M059J (cell line): ENCODE measurements around the gene HPCAL4. TPM values are rescaled to one million over a fixed set of nuclear protein-coding genes. Genes with fewer than 3 reads are reported as not detected.
A peak's percentile ranks its signal among the peaks of the same experiment; 100 is the strongest.

Source experiments
- DNase-seq: peaks from one replicate; pipeline ENCODE4 v3.0.0-alpha.2; 2012; ENCODE audit warnings: low read depth
- total RNA-seq: library from RNA; depleted of rRNA; stranded (reverse); fragments of >200 nt; shearing (Covaris generic); gene quantifications from 2 replicates; pipeline ENCODE4 v1.2.3, GENCODE V29; 2014

HPCAL4 gene
- total RNA-seq, 1 experiment from 2014 or later, result 1.0 TPM

DNA sequence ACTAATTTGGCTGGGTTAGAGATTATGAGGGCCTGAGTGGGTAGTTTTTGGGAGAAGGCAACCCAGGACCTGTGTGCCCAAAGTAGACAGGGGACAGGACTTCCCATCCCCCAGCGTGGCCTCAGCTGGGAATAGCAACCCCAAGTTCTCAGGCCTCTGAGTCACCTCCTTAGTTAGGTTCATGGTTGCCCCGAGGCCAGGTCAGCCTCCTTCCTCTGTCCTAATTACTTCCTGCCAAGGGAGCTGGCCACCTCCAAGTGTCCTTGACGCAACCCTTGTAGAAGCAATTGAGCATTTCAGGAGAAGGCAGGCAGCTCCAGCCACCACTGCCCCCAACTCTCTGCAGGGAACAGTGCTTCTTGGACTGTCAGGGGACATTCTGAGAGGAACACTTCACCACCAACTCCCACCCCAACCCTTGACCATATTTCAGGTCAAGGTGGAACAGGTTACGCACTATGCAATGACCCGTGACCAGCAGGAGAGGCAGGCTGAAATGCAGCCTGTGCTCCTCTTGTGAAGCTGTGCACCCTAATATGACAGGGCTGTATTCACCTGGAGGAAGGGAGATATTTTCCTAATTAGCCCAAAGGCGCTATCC, 14.2 kb downstream of the HPCAL4 start:
- DNase-seq, result peak; percentile 94

DNA sequence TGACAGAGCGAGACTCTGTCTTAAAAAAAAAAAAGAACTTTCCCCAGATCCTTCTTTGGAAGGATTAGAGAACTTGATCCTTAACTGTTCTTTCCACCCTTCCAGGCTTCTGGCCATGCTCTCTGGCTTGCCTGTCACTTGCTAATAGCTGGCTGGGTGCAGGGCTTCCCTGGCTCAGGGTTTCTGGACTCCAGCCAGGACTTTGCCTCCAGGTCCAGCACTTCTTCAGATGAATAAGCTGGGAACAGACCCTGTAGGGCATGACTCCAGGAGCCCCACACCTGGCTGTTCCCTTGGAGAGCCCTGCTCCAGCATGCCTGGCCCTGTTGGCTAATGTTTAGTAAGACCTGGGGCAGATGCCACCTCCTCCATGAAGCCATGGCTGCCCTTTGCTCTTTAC, 16.0 kb downstream of the HPCAL4 start:
- DNase-seq, result peak; percentile 66

DNA sequence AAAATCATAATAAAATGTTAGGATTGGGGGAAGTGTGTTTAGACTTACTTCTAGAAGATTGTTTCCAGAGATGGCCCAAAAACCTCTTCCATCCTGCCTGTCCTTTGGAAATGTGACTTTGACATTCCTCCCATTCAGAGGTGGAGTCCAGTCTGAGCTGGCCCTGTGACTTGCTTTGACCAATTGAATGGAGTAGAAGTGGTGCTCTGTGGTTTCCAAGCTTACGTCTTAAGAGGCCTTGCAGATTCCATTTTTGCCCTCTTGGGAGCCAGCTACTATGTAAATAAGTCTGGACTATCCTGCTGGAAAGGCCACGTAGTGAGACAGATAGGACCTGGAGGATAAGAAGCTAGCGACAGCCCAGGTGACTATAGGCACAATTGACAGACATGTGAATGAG, 18.0 kb downstream of the HPCAL4 start:
- no peak for DNase-seq

DNA sequence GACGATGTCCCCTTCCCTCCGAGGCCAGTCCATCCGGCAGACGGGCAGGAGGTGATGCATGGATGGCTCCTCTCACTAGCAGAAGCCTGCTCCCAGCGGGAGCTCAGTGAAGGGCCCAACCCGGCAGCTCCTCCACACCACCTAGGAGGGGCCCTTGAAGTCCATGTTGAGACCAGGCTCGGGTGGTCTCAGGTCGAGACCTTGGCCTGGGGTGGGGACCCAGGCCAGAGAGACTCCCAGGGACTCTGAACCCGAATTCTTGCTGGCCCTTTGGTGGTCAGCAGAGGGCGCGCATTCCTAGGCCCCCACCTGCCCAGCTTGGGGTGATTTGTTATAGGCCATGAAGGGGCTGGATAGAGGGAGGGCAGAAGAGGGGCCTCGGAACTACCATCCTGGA, 18.7 kb downstream of the HPCAL4 start:
- DNase-seq, result no peak

DNA sequence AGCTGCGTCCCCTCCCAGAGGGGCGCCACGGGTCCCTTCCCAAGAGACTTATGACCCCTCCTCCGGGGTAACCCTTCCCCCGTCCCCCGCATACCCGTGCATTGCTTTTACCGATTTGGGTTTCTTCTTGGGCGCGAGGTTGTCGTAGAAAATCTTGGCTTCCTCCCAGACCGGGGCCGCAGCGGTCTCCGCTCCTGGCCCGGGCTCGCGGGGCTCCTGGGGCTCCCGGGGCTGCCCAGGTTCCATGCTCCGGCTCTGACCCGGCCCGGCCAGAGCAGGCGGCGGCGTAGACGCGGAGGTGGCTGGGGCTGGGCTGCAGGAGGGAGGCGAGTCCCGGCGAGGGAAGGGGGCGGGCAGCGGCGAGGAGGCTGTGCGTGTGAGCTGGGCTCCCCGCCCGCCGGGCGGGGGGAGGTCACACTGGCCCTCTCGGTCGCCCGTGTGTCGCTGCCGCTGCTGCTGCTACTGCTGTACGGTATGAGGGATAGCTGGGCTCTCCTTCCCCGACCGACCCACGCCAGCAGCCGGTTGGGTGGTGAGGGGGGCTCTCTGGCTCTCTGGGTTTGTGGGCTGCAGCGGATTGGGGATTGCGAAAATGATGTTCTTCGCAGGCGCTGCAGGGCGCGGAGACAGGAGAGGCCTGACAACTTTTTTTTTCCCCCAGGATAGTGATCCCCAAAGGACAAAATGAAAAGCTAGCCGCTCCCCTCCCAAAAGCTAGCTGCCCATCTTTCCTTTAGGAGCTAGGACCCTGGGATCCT, 19.3 kb downstream of the HPCAL4 start, which contains the start of gene NT5C1A:
Gene NT5C1A, minus strand, starts transcription at position 315 of the 758 bp plus-strand sequence. Its CDS starts 69 bp downstream, at position 246.
- DNase-seq, result no peak

DNA sequence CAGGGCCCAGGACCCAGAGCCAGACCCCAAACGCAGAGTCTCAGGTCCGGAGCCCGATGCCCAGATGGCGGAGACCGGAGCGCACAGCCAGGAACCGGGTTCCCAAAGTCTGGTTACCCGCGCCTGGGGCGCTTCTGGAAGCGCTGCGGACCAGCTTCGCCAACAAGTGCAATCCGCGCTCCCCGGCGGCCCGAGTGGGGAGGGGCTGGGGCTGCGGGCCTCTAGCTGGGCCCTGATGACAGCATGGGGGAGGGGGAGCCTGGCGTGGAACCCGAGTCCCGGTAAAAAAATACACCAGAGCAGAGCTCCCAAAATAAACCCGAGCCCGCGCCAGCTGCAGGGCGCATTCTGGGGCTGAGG, 19.8 kb downstream of the HPCAL4 start:
- no peak for DNase-seq

DNA sequence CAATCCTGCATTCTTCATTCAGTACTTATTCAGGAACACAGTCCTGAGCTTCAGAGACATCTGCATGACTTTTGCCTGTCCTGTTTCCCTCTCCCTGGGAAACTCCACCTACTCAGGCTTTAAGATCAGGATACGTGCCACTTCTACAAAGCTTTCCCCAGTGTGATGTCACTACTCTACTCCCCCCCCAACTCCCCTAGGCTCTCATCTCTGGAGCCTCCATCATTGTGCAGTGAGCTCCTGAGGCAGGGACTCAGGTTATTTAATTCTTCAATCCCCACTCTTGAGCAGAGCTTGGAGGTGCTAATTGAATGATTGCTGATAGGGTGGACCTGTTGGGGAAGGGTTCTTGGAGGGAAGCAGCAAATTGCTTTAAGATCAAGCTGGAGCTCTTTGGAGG, 20.5 kb downstream of the HPCAL4 start:
- no peak for DNase-seq

DNA sequence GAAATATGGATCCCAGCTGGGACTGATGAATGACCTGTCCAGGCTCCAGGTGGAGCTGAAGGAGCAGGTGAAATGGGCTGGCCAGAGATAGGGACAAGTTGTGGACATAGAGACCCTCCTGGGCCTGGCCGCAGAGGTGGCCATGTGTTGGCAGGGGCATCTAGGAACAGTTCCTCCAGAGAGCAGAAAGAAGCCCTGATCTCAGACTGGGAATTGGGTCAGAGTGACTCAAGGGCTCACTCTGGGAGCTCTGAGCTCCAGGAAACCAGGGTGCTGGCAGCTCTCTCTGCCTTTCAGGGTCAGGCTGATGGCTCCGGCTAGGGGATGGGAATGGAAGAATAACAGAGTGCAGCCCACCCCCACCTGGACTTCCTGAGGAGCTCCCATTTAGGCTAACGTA, 22.3 kb downstream of the HPCAL4 start:
- no peak for DNase-seq

DNA sequence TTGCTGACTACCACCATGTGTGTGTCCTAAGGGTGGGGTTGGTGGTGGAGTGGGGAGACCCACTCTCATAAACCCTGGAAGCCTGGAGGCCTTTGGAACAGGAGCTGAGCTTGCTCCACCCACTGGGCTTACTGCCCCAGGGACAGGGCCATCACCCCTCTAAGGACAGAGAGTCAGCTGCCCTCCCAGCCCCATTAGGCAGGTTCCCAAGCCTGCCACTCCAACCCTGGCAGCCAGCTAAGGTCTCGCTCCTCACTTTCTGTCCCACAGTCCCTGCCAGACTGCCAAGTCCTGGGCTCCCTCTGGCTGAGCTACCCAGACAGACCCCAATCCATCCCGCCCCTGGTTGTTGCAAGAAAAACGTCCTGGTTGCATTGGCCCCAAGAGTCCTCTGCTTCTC, 23.1 kb downstream of the HPCAL4 start:
- no peak for DNase-seq

DNA sequence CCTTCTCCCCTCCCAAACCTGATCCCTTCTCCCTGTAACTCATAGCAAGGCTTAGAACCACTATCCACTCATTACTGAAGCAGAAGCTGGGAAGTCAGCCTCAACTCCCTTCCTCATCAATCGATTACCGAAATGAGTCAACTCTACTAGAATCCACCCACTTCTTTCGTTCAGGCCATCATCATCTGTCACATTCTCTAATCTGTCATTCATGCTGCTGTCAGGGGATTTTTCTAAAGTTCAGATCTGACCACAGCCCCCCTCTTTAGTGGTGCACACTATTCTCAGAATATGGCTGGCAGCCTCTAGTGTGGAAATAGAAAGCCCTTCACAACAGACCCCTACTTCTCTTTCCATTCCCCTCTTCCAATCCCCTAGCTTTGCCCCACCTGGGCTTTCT, 24.5 kb downstream of the HPCAL4 start:
- DNase-seq, result no peak

DNA sequence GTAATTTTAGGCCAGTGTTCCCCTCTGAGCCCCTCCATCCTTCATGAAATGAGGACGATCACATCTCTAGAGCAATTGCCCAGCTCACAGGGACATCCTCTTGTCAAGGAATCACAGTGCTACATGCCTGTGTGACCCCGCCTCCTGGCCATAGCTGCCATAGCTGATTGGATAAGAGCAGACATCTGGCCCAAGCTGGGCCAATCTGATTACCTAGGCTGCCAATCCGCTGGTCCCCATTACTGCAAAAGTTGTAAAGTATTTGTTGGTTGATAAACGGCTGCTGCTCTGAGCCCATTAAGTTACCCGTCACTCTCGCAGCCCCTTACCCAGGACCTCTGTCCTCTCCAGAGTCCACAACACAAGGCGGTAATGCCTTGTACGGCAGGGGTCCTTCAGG, 27.7 kb downstream of the HPCAL4 start:
- DNase-seq, result no peak

DNA sequence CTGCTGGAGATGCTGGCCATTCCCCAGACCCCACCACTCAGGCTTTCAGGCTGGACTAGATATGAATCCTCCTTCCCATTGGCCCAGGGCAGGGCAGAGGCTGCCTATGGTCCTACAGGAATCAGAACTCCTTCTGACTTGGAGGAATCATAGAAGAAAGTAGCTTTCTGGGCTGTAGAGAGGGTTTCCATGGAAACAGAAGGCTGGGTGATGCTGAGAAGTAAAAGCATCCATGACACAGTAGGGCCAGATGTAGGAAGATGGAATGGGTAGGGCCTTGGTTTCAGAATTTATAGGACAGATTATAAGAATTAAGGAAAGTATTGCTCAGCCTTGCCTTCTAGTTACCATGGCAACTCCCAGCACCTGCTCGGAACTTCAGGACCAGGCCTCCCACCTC, 28.4 kb downstream of the HPCAL4 start:
- DNase-seq, result no peak

DNA sequence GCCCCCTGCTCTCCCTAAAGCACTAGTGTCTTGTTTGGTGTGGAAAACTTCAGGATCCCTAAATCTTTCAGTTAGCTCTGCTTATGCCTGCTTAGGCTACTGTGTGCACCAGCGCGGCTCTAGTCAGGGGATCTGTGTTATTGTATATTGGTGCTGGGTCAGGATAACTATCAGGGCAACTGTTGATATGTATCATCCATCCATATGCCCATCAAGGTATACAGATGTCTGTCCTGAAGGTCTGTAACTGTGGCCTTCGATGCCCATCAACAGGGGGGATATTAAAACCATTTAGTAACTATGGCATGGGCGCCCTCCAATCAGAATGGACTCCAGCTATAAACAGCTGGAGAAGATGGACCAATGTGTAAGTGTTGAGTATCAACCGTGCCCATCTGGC, 31.7 kb downstream of the HPCAL4 start:
- no peak for DNase-seq

DNA sequence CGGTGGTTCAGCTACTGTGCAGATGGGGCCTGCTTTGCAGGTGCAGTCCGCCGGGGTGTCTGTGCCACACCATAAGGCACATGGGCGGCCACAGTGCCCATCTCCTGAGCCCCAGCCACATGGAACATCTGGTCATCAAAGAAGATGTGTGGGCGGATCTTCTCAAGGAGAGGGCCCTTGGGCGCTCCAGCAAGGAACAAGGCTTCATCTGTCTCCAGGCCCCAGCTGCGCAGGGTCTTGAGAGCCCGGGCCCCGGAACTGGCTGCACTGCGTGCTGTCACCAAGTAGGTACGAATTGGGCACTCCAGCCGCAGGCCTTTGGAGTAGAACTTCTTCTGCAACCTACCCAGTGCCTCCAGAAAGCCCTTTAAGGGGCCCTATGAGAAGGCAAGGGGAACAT, 32.1 kb downstream of the HPCAL4 start:
- no peak for DNase-seq

DNA sequence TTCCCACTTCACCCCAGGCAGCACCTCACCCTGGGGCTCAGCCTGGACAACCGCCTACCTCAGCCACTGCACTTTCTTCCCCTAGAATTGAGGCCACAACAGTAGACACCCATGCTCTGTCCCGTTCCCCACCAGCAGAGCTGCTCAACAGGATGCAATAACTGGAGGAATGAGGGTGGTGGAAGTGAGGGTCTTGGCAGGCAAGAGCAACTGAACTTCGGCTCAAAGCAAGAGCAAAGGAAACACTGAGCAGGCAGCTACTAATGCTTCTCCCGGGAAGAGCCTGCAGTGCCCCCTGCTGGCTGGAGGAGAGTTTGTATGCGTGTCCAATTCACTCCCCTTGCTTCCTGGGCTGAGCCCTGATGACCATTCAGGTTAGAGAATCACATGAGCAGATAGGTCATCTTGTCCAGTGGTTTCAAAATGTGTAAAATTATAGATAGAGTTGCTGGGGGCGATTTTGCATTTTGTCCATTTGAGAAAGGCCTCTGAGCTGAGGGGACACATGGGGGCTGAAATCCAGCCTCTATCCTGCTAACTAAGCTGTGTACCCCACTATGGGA, 33.2 kb downstream of the HPCAL4 start:
- peak; percentile 67 for DNase-seq

DNA sequence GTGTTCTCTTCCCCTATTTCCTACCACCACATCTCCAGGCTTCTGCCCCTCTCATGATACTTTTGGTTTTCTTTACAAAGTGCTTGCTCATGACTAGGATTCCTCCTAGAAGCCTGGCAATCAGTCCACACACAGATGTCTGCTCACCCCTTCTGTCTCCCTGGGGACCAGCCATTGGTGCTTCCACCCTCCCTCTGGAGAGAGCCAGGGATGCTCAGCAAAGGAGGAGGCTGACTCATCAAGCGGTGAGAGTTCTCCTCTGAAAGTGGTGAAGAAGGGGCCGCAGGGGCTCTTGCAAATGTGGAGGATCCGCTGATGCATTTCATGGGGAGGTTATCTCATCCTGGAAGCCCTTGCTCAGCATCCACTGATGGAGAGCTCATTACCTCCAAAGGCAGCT, 33.8 kb downstream of the HPCAL4 start:
- DNase-seq, result peak; percentile 34

DNA sequence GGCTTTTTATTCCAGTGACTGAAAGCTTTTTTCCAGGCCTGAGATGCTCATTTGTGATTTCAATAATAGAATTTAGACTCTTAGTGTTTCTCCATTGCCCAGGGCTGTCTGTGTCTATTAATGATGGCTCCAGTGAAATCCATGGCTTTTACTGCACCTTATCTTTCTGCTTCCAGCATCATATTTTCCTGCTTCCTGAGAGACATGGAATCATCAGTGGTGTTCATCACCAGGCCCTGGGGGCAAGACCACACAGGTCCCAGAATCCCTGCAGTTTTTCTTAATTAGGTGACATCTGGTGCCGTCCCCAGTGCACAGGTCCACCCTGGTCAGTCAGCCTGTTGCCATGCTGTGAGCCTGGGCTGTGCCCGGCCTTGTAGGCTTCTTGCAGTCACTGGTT, 34.8 kb downstream of the HPCAL4 start:
- no peak for DNase-seq

DNA sequence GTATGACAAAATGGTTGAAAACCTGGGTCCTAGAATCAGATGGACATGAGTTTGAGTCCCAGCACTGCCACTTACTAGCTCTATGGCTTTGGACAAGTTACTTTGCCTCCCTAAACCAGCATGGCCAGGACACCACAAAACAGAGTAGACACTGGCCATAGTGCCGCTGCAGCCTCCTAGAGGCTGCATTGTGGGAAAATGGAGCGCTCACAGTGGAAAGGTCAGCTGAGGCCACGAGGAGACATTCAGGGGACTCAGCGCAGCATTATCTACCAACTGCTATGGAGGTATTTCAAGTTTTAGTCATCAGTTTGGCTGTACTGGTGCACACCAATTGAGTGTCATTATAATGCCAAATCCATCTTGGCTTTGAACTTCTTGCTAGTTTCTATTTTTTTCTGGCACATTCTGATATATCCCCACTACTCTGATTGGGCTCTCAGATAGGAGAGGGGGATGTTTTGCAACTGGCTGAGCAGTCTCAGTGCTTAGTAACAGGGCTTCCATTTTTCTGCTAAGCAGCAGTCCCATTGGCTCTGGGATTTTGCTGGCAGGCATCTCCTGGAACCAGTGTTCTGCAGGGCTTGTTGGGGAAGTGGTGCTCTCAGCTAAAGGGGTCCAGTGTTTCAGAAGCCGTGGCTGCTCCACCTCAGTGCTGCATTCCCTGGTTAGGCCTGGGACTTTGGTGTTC, 35.5 kb downstream of the HPCAL4 start:
- no peak for DNase-seq

DNA sequence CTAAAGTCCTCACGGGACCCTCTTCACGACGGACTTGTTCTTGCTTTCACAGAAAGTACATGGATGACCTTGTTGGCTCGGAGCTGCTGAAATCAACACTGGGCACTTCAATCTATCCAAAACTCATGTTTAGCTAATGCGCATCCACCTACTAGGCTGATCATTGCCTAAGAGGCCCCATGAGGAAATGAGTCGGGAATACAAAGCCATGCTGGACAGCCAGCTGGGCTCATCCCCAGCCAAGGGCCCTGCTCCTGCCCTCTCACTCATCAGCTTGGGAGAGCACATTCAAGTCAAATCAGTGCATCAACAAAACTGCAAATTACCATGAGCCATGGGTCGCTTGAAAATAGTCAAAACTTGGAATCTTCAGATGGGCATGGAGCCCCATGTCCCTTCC, 36.9 kb downstream of the HPCAL4 start:
- DNase-seq, result no peak

DNA sequence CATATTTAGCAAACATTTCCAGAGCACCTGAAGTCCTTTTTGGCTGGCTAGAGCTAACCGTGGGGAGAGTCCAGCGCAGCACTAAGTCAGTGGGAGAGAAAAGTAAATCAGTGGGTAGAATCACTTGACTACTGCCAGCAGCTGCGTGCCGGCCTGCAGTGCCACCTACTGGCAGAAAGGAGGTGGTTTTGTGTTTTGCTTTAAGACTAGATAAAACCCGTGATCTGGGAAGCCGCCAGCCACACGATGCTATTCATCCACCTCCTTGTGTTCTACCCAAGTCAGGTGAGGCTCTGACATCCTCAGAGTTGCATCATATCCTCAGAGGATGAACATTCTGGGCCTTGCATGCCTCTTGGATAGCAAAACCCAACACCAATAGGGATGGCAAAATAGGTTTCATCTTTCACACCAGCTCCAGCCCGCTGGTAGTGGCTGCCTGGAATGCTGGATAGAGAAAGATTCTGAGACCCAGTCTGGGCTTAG, 37.6 kb downstream of the HPCAL4 start:
- peak; percentile 69 for DNase-seq

DNA sequence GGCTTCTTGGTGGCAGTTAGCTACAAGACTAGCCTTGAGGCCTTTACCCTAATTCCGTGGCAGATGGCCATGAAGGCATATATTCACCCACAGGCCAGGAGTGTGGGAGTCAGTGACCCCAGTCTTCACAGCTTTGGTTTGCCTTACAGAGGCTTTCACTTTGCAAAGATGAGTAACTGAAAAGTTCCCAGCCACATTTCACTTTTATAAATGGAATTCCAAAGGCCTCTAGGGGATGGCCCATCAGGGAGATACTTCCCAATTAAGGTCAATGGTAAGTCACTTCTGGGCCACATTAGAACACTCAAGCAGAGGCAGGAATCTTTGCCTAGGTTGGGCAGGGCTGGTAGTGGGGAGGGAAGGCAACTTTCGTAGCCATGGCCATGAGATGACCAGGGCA, 38.7 kb downstream of the HPCAL4 start:
- DNase-seq, result no peak

DNA sequence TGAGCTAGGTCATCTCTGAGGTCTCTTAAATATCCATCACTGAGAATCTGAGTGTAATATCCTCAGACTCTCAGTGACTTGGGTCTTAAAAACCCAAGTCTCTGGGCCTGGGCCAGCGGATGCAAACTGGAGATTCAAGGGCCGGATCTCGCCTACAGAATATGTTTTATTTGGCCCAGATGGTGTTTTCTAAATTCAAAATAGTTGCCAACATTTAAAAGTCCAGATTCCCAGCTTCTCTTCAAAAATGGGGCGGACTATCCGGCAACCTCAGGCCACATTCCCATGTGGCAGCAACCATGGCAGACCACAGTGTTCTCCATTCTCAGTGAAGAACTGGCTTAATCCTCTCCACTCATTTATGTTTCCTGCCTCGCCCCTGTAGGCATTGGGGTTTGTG, 39.1 kb downstream of the HPCAL4 start:
- no peak for DNase-seq

DNA sequence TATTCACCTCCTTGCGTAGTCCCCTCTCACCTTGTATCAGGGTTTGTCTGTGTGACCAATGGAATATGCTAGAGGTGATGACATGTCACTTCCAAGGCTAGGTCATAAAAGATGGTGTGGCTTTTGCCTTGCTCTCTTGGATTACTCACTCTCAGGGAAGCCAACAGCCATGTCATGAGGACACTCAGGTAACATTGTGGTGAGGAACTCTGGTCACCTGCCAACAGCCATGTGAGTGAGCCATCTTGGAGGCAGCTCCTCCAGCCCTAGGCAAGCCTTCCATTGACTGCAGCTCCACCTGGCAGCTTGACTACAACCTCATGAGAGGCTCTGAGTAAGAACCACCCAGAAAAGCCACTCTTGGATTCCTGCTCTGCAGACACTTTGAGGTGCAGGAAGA, 40.8 kb downstream of the HPCAL4 start:
- peak; percentile 71 for DNase-seq
